WTC11 (cell line): ENCODE results near the gene STK32C. TPM values are rescaled to one million over a fixed set of nuclear protein-coding genes. Genes with fewer than 3 reads are reported as not detected.

Experiments
- ATAC-seq: fragments of 200-7000 bp; cut with Tn5 transposase; 2 replicates; pipeline ENCODE4 v1.10.0; 2021; ENCODE audit warnings: mild to moderate bottlenecking, moderate library complexity
- CTCF ChIA-PET: fragments of 300-600 bp; sonication (Branson Sonifier 250); formaldehyde crosslinking; loops from one replicate; lab custom pipeline; 2021; ENCODE audit warnings: antibody characterized with exemption; lab: Charles Lee
- POLR2A ChIA-PET: fragments of 350-600 bp; sonication (Branson Sonifier 250); formaldehyde crosslinking; loops from one replicate; lab custom pipeline; 2021; ENCODE audit warnings: antibody characterized with exemption; lab: Charles Lee
- DNase-seq: peaks from one replicate; pipeline ENCODE4 v3.0.0; 2021; ENCODE audit warnings: low spot score
- H3K27ac Mint-ChIP-seq: 2 replicates; pipeline ENCODE4 v1.8.0; 2021; ENCODE audit warnings: mixed read lengths
- H3K27me3 Mint-ChIP-seq: 2 replicates; pipeline ENCODE4 v1.8.0; 2021; ENCODE audit warnings: low read depth, mild to moderate bottlenecking, moderate library complexity, mixed read lengths
- H3K36me3 Mint-ChIP-seq: 2 replicates; pipeline ENCODE4 v1.8.0; 2021; ENCODE audit warnings: mixed read lengths
- H3K4me1 Mint-ChIP-seq: 2 replicates; pipeline ENCODE4 v1.8.0; 2022; ENCODE audit warnings: mixed read lengths
- H3K4me3 Mint-ChIP-seq: 2 replicates; pipeline ENCODE4 v1.8.0; 2021; ENCODE audit warnings: mild to moderate bottlenecking, moderate library complexity, mixed read lengths
- H3K9me3 Mint-ChIP-seq: 2 replicates; pipeline ENCODE4 v1.8.0; 2021; ENCODE audit warnings: mixed read lengths
- AR ChIP-seq: fragments of 250-450 bp; sonication (Bioruptor Pico); IDR thresholded peaks from 2 replicates; pipeline ENCODE4 v1.9.0; 2021; ENCODE audit warnings: mild to moderate bottlenecking
- ATF1 ChIP-seq: sonication (generic); formaldehyde crosslinking; IDR thresholded peaks from 2 replicates; pipeline ENCODE4 v1.8.1; 2023; ENCODE audit warnings: mild to moderate bottlenecking, moderate library complexity, missing genetic modification reagents
- ATF6 ChIP-seq: sonication (generic); formaldehyde crosslinking; IDR thresholded peaks from 2 replicates; pipeline ENCODE4 v1.8.1; 2023; ENCODE audit warnings: mild to moderate bottlenecking, missing genetic modification reagents
- CBFB ChIP-seq: sonication (generic); formaldehyde crosslinking; IDR thresholded peaks from 2 replicates; pipeline ENCODE4 v1.8.1; 2022; ENCODE audit warnings: mild to moderate bottlenecking, low read depth, missing genetic modification reagents
- E2F1 ChIP-seq: sonication (generic); formaldehyde crosslinking; IDR thresholded peaks from 2 replicates; pipeline ENCODE4 v1.8.0; 2022; ENCODE audit warnings: mild to moderate bottlenecking, missing genetic modification reagents
- E2F4 ChIP-seq: sonication (generic); formaldehyde crosslinking; IDR thresholded peaks from 2 replicates; pipeline ENCODE4 v1.8.1; 2022; ENCODE audit warnings: low read depth, mild to moderate bottlenecking, moderate library complexity, missing genetic modification reagents, borderline replicate concordance
- FOXK1 ChIP-seq: sonication (generic); formaldehyde crosslinking; IDR thresholded peaks from 2 replicates; pipeline ENCODE4 v1.8.0; 2022; ENCODE audit warnings: mild to moderate bottlenecking, moderate library complexity, missing genetic modification reagents
- JUN ChIP-seq: sonication (generic); formaldehyde crosslinking; IDR thresholded peaks from 2 replicates; pipeline ENCODE4 v1.8.0; 2023; ENCODE audit warnings: mild to moderate bottlenecking, missing genetic modification reagents
- RORB ChIP-seq: fragments of 250-450 bp; sonication (Bioruptor Pico); IDR thresholded peaks from 2 replicates; pipeline ENCODE4 v1.9.0; 2021; ENCODE audit warnings: mild to moderate bottlenecking
- SOX15 ChIP-seq: fragments of 250-450 bp; sonication (Bioruptor Pico); IDR thresholded peaks from 2 replicates; pipeline ENCODE4 v1.9.0; 2021; ENCODE audit warnings: mild to moderate bottlenecking
- USF1 ChIP-seq: sonication (generic); formaldehyde crosslinking; IDR thresholded peaks from 2 replicates; pipeline ENCODE4 v1.8.0; 2022; ENCODE audit warnings: mild to moderate bottlenecking, missing genetic modification reagents
- ZBTB21 ChIP-seq: sonication (generic); formaldehyde crosslinking; IDR thresholded peaks from 2 replicates; pipeline ENCODE4 v1.8.1; 2023; ENCODE audit warnings: mild to moderate bottlenecking, missing genetic modification reagents, borderline replicate concordance
- ZNF317 ChIP-seq: sonication (generic); formaldehyde crosslinking; IDR thresholded peaks from 2 replicates; pipeline ENCODE4 v1.8.1; 2023; ENCODE audit warnings: low read depth, mild to moderate bottlenecking, moderate library complexity, missing genetic modification reagents, borderline replicate concordance
- ZNF425 ChIP-seq: fragments of 250-450 bp; sonication (Bioruptor Pico); conservative IDR thresholded peaks from 2 replicates; pipeline ENCODE4 v1.9.0; 2021; ENCODE audit warnings: mild to moderate bottlenecking
- ZNF512 ChIP-seq: sonication (generic); formaldehyde crosslinking; IDR thresholded peaks from 2 replicates; pipeline ENCODE4 v1.8.1; 2022; ENCODE audit warnings: missing genetic modification reagents, borderline replicate concordance
- ZNF671 ChIP-seq: fragments of 250-450 bp; sonication (Bioruptor Pico); IDR thresholded peaks from 2 replicates; pipeline ENCODE4 v1.8.0; 2021; ENCODE audit warnings: mild to moderate bottlenecking
- total RNA-seq: library from RNA; stranded (reverse); gene quantifications from 3 replicates; pipeline ENCODE4 v1.2.3, GENCODE V29; 2021

The STK32C gene
- total RNA-seq, 1 experiment from 2014 or later, result 20.7 TPM

GRCh38 chr10:132354356-132355094 is 46.8 kb upstream of the STK32C start (continued):
- TF ChIP-seq E2F1 (CRISPR knock-in tag) (no peak), ZBTB21 (CRISPR knock-in tag) (no peak), JUN (CRISPR knock-in tag) (no peak), ZNF671 (CRISPR knock-in tag) (no peak), ZNF512 (no peak), SOX15 (CRISPR knock-in tag) (no peak), AR (CRISPR knock-in tag) (no peak), ZNF317 (CRISPR knock-in tag) (no peak), RORB (CRISPR knock-in tag) (no peak), E2F4 (CRISPR knock-in tag) (no peak), FOXK1 (CRISPR knock-in tag) (no peak), ZNF425 (CRISPR knock-in tag) (no peak)

GRCh38 chr10:132353456-132354355 is 46.0 kb upstream of the STK32C start:
- Mint-ChIP-seq H3K27ac (no peak overlapping the region), H3K36me3 (no peaks in the 10 kb centered on the region), H3K9me3 (no peaks in the 10 kb centered on the region), H3K4me1 (no peaks in the 10 kb centered on the region), H3K4me3 (no peak overlapping the region), H3K27me3 (peaks cover 7% of the 10 kb centered on the region)
- DNase-seq, result no peak
- ChIA-PET POLR2A (no interaction called here), CTCF (interaction anchor here (0.6 to 1.5 kb wide), 11 partner anchors 7 to 130 kb away, joined by 3 to 8 read pairs (median 3); partner anchors contain the start of gene STK32C)
- TF ChIP-seq ATF6 (CRISPR knock-in tag), result no peak
- TF ChIP-seq USF1, result no peak
- TF ChIP-seq ATF1 (CRISPR knock-in tag), result no peak
- no peak for TF ChIP-seq CBFB (CRISPR knock-in tag)
- no peak for ATAC-seq
